Stimulated activated CD8-positive, alpha-beta memory T cell treated with anti-CD3 and anti-CD28 coated beads, Interleukin-7, amount 100 ng/mL, for 4 hours (primary cell): Measurements from ENCODE around the gene PVRIG.
"Not testable (repeated sequence)": the region's sequence is repeated elsewhere in the genome, so short reads cannot be mapped to it uniquely, and the experiment has no call there.

ENCODE experiments used
- DNase-seq, 2 donors: peaks; one replicate each; pipeline ENCODE4 v3.0.0-alpha.2; 2020; ENCODE audit warnings: low read depth in 2 of 2

PVRIG gene

DNA sequence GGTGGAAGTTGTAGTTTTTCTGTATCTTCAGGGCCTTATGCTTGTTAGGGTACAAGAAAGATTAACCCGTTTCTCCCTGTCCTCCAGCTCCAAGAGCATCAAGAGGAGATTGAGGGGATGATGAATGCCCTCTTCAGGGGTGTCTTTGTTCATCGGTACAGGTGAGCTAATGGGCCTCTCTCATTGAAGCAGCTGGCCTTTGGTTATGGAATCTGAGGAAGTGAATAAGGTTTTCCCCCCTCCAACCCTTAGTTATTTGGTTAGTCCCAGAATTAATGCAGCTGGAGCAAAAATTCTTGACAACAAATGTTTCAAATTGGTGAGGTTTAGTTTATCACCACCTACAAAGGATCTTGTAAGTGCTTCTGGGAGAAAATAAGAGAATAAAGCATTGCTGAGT lies 24.5 kb upstream of the PVRIG start:
- no peak for DNase-seq

DNA sequence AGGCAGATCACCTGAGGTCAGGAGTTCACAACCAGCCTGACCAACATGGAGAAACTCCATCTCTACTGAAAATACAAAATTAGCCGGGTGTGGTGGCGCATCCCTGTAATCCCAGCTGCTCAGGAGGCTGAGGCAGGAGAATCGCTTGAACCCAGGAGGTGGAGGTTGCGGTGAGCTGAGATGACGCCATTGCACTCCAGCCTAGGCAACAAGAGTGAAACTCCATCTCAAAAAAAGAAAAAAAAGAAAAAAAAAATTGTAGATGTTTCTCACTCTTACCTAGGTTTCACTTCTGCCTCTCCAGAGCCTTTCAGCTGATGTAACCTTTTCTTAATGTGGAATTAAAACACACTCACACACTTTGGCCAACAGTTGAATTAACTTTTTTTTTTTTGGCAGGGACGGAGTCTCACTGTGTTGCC lies 23.8 kb upstream of the PVRIG start:
- not testable (repeated sequence) for DNase-seq

DNA sequence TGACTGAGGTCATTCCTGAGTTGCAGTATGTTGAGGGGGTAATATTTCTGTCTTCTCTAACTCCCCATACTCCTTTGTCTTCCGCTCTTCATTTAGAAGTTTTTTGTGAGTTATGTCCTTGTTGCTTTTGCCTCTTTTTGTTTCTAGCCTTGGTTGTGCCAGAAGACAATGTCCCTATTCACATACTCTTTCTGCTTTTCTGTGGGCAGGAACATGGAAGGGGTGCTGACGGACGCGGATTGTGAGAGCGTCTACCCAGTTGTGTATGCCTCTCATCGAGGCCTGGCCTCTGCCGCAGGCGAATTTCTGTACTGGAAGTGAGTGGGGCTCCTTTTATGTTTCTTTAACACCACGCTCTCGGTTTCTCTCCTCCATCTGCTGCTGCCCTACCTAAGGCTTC lies 21.5 kb upstream of the PVRIG start:
- no peak for DNase-seq

DNA sequence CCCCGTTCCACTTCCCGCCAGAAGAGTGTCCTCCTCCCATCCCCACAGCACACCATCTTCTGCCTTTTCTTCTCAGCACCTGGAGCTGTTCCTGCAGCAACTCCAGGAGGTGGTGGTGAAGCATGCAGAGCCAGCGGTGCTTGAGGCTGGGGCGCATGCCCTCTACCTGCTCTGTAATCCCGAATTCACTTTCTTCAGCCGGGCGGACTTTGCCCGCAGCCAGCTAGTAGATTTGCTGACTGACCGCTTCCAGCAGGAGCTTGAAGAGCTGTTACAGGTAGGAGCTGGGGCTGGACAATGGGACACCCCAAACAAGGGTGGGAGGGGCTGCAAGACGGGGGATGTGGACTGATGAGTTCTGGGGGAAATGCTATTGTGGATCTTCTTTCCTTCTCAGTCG lies 19.1 kb upstream of the PVRIG start:
- DNase-seq: no peak

DNA sequence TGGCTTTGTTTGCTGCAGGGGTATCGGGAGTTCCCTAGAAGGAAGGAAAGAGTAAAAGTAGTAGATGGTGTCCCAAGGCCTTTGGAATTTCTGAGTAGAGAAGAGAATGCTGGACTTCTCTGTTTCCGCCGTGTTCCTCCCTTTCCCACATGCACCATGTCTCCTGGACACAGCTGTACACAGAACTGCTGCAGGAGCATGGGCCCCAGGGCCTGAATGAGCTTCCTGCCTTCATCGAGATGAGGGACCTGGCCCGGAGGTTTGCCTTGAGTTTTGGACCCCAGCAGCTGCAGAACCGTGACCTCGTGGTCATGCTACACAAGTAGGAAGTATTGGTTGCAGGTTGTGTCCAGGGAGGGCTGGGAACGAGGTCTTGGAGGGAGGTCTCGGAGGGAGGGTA lies 15.3 kb upstream of the PVRIG start:
- DNase-seq: no peak

DNA sequence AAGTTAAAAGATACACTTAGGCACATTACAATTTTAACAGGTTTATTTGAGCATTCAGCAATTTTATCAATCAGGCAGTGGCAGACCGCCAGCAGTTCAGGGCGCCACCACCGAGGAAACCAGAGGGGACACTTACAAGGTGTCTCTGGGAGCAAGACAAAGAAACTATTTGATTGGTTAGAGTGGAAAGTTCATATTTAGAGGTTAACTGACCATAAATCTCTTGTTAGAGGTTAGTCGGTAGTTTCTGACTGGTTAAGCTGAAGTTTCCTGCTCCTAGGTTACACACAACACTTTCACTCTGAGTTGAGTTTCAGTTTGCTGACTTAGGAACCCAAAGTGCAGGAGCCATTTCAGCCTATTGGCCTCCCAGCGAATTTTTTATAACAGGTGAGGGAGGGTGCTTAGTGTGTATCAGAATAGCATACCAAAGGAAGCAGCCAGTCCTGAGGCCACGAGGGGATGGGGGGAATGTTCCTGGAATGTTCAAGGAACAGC lies 10.8 kb upstream of the PVRIG start:
- DNase-seq: no peak

DNA sequence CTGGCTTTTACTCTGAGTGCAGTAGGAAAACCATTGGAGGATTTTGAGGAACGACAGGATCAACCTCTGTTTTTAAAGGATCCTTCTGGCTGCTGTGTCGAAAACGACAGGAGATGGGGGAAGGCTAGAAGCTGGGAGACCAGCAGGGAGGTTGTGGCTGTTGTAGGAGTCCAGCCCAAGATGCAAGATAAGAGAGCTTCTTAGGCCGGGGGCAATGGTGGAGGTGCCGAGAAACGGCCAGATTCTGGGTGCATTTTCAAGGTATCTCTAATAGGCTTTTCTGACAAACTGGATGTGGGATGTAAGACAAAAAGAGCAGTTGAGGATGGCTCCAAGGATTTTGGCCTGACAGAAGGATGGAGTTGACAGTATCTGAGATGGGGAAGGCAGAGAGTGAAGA lies 10.3 kb upstream of the PVRIG start:
- no peak for DNase-seq

DNA sequence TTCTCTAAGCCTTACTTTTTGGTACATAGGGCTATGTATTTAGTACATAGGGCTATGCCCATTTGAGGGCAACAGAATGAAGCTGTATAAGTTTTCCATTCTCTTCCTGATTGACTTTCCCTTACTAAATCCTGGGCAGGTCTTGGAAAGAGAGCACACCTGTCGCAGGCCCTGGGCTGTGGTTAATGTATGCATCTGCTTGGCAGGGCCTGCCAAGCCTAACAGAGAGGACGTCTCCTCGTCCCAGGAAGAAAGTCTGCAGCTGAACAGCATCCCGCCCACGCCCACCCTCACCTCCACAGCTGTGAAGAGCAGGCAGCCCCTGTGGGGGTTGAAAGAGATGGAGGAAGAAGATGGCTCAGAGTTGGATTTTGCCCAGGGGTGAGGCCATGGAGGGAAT lies 8.9 kb upstream of the PVRIG start:
- no peak for DNase-seq

DNA sequence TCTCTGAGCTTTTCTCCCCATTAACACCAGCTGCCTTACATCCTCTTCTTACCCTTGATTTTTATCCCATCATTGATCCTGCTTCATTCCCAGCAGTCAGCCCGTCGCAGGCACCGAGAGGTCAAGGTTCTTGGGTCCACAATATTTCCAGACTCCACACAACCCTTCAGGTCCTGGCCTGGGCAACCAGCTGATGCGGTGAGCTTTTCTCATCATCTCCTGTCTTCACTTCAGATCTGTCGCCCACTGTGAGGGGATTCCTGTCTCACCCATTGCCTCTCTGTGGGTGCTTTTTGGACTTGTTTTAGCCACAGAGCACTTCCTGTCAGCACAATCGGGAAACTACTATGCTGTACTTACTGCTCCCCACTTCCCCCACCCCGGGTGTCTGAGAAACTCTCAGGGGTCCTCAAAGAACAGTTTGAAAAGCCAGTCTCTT lies 8.4 kb upstream of the PVRIG start:
- peak; percentile 21 to 42 for DNase-seq

DNA sequence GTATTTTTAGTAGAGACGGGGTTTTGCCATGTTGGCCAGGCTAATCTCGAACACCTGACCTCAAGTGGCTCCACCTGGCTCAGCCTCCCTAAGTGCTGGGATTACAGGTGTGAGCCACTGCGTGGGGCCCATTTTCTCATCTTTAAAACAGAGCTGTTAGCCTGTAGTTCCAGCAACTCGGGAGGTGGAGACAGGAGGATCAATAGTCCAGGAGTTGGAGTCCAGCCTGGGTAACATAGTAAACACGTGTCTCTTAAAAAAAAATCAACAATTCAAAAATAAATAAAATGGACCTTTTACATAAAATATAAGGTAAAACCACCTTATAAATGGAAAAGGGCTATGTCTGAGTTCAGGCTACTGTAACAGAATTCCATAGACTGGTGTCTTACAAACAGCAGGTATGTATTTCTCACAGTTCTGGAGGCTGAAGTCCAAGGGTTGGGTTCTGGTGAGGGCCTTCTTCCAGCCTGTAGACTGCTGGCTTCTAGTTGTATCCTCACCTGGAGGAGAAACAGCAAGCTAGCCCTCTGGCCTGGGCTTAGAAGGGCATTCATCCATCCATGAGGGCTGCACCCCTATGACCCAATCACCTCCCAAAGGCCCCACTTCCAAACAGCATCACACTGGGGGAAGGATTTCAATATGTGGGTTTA lies 7.0 kb upstream of the PVRIG start:
- DNase-seq: no peak

DNA sequence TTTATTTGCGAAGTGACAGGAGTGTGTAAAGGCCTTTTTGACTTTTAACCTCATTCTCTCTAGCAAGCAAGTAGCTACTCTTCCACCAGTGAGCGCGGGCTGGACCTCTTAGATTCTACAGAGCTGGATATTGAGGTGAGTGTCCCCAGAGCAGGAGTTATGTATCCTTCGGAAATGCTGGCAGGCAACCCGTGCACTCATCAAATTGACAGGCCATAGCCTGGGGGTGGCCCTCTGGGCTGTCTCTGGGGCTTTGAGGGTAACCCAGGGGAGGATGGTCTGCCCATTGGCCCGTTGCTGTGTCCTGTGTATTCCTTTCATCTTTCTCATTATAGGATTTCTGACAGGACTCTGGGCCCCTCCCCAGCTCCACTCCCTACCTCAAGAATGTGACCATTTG lies 6.1 kb upstream of the PVRIG start:
- DNase-seq: no peak

DNA sequence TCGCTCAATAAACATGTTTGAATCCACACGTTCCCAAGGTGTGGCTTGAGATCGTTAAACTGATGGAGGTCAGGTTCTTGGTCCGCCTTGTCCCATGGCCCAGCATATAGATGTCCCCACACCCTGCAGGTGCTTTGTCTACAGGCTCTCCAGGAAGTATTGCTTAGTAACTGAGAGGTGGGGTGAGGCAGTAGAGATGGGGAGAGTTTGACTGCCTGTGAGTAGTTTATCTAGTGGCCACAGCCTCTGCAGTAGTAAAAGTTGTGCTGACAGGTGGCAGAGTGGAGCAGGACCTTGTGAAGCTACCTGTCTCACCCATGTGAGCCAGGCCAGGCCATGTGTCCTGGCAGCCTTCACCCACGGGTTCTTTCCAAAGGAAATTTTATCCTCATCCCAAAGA lies 5.4 kb upstream of the PVRIG start:
- DNase-seq: not testable (repeated sequence)

DNA sequence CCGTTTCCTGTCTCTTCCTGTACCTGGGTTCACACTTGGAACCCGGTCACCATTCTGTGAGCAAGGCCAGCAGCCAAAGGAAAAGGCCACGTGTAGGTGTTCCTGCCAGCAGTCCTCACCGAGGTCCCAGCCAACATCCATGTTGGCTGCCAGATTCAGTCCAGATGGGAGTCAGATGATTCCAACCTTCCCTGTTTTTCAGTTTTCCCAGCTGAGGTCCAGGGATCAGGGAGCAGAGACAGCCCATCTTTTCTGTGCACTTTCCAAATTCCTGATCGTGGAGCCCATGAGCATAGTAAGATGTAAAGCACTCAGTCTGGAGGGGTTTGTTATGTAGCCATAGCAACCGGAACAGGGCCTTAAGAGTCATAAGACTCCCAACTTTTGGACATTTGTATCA lies 3.9 kb upstream of the PVRIG start:
- DNase-seq: no peak

DNA sequence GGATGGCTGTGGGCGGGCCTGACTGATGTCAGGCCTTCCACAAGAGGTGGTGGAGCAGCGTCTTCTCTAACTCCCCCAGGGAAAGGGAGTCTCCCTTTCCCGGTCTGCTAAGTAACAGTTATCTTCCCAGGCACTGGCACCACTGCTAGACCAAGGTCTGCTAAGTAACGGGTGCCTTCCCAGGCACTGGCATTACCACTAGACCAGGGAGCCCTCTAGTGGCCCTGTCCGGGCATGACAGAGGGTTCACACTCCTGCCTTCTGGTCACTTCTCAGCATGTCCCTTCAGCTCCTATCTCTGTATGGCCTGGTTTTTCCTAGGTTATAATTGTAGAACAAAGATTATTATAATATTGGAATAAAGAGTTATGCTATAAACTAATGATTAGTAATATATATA lies 1.8 kb upstream of the PVRIG start:
- peak; percentile 63 to 68 for DNase-seq

DNA sequence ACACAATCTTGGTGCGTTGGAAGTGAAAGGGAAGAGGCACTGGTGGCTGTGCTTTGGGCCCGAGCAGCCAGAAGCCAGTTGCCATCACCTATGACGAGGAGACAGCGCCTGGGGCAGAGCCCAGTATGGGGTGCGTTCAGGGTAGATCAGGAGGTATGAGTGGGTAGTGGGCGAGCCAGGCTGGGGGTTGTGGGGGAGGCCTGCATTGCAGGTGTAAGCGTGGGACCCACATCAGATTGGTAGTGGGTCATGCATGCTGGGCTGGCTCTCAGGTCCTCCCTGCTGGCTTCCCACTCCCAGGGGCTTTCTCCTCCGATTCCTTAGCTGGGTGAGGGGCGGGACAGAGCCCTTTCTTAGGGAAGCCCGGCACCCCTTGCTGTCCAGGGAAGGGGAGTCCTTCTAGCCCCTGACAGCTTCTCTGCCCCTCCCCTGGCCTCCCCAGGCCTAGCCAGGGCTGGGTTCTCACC lies 445 bp upstream of the PVRIG start:
- DNase-seq: no peak

DNA sequence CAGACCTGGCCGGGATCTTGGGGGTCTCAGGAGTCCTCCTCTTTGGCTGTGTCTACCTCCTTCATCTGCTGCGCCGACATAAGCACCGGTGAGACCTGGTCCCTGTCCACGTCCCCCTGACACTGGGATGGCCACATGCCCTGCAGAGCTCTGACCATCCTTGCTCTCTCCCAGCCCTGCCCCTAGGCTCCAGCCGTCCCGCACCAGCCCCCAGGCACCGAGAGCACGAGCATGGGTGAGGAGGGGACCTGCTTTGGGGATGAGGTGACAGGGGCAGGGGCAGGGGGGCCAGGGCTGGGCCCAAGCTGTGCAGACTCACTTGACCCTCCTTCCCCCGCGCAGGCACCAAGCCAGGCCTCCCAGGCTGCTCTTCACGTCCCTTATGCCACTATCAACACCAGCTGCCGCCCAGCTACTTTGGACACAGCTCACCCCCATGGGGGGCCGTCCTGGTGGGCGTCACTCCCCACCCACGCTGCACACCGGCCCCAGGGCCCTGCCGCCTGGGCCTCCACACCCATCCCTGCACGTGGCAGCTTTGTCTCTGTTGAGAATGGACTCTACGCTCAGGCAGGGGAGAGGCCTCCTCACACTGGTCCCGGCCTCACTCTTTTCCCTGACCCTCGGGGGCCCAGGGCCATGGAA lies 959 bp downstream of the PVRIG start:
- no peak for DNase-seq

DNA sequence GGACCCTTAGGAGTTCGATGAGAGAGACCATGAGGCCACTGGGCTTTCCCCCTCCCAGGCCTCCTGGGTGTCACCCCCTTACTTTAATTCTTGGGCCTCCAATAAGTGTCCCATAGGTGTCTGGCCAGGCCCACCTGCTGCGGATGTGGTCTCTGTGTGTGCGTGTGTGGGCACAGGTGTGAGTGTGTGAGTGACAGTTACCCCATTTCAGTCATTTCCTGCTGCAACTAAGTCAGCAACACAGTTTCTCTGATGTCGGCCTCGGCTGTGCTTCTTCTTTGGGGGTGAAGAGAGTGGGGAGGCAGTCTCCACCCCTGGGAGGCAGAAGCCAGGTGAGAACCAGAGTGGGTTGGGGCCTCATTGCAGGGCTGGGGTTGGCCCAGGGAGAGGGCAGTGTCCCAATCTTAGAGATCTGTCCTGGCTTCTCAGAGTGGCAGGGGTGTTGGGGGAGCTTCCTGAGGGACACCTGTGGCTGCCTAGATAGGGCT lies 1.5 kb downstream of the PVRIG start:
- DNase-seq: peak; percentile 60 to 78

DNA sequence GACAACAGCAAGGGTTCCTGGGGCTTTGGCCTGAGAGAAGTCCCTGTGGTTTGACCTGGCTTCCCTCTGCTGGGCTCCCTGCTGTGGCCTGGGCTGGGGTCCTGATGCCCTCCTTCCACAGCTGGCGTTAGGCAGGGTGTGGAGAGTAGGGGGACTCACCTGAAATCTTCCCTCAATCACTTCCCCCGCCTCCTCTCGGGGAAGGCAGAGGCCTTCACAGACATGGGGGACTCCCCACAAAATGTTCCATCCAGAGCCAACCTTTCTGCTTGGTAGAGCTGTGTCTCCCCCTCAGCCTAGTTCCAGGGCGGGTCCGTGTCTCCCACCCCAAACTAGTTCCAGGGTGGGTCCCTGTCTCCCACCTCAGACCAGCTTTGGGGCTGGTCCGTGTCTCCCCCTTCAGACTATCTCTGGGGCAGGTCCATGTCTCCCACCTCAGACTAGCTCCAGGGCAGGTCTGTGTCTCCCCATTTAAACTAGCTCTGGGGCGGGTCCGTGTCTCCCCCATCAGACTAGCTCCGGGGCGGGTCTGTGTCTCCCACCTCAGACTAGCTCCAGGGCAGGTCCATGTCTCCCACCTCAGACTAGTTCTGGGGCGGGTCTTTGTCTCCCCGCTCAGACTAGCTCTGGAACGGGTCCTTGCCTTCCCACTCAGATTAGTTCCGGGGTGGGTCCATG lies 2.2 kb downstream of the PVRIG start:
- no peak for DNase-seq

DNA sequence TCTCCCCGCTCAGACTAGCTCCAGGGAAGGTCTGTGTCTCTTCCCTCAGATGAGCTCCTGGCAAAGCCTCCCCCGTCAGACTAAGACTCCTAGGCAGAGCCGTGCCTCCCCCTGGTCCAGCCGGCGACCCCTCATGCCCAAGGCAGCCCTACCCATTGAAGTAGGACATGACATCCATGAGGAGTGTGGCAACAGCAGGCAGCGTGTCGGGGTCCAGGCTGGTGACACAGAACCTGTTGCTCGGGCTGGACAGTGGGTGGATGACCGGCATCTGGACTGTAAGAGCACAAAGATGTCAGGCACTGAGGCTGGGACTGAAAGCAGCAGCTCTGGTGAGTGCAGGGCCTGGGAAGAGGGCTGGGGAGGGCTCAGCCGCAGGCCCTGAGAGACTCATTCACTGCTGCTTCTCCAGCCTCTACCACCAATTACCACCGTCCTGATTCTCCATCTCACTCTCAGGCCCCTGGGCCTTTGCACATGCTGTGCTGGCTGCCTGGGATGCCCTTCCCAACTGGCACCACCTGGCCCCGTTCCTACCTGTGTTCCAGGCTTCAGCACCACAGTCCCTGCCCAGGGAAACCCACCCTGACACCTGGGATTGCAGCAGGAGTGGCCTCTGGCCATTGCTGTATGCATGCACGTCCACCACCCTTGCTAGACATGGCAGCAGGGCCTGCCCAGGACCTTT lies 2.8 kb downstream of the PVRIG start:
- DNase-seq: no peak

DNA sequence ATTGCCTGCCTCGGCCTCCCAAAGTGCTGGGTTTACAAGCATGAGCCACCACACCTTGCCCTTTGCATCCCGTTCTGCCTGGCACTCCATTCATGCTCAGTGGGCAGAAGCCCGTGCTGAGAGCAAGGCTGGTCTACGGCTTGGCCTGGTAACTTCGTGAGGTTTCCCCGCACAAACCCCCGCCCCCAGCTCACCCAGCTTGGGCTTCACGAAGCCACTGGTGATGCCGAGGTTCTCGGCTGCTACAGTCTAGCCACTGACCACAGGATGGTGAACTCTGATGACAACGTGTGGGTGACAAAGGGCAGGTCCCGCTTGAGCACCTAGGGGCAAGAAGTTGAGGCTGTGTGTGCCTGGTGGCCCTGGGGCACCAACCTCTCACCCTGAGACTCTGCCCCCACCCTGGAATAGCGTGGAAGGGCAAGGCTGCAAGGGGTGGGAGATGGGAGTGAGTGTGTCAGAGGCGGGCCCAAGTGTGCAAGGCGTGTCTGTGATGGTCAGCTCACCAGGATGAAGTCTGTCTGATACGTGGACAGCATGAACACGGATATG lies 3.7 kb downstream of the PVRIG start:
- DNase-seq: not testable (repeated sequence)

DNA sequence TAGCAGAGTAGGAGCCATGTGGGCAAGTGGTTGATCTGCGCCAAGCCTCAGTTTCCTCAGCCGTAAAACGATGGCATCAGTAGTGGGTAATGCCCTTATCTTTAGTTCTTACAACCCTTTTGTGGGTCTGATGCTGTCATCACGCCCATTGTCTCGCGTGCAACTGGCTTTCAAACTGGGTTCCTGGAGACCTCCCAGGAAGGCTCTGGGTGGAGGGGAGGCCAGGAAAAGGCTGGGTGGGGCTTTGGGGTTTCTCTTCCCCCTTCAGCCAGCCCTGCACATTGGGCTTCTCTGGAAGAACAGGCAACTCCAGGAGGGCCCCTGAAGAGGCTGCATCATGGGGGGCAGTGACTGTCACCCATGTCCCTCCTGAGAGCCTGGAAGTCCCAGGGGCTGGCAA lies 5.1 kb downstream of the PVRIG start:
- DNase-seq: not testable (repeated sequence)
